HG03108 (cell line): ENCODE data around the gene ACSM5.
"Not testable (repeated sequence)": the region's sequence is repeated elsewhere in the genome, so short reads cannot be mapped to it uniquely, and the experiment has no call there.

Experiments used
- ATAC-seq: cut with Tn5 transposase; IDR thresholded peaks from one replicate; pipeline ENCODE4 v1.9.1; 2021; ENCODE audit warnings: moderate library complexity; ENCODE audit not compliant: unreplicated experiment

ACSM5 gene

GRCh38 chr16:20441859-20442258, 32.5 kb downstream of the ACSM5 start:
- ATAC-seq = not testable (repeated sequence)

DNA sequence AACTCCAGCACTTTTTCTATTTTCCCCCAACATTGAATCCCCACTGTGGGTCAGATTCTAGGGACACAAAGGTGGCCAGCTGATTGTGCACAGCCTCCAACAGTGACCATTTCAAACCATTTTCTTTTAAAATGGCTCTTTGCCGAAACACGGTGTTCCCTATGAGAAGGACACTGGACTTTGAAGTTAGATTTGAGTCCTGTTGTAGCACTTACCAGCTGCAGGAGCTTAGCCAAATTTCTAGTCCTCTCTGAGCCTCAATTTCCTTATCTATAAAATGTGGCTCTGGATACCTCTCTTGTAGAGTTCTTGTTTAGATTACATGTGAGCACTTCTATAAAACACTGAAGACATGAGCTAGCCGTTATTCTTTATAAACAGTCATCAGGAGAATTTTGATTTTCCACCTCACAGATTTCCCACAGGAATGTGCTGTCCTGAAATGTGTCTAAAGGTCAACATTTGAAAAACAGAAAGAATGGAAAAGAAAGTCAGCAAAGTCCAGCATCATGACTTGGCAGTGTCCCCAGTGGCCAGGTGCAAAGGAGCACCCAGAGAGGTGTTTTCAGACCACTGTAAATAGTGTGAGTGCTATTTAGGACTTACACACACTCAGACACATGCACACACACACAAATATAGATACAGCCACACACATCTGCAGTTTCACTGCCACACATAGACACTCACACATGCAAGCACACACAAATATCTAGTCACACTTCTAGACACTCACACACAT, 37.5 kb downstream of the ACSM5 start:
- ATAC-seq = not testable (repeated sequence)

DNA sequence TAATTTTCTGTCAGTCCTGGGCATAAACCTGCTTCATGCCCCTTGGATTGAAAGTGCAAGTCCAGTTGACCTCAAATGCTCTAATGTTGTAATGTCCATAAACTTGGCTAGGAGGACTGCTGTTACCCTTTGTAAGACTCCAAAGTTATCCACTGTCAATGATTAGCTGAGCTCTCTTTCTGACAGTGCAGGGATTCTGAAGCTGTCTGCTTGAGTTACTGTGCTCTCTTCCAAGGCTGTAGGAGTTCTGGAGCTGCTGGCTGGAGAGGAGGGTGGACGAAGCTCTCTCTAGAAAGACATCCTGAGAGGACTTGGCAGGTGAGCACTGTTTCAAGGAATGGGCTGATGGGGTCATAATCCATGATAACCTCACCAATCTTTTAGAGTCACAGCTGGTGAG, 42.0 kb downstream of the ACSM5 start, which contains the start of gene ACSM2A:
ACSM2A (plus strand) TSS at position 158 of the 400 bp plus-strand sequence. CDS start 8,594 bp downstream, outside the sequence.
- ATAC-seq = not testable (repeated sequence)

DNA sequence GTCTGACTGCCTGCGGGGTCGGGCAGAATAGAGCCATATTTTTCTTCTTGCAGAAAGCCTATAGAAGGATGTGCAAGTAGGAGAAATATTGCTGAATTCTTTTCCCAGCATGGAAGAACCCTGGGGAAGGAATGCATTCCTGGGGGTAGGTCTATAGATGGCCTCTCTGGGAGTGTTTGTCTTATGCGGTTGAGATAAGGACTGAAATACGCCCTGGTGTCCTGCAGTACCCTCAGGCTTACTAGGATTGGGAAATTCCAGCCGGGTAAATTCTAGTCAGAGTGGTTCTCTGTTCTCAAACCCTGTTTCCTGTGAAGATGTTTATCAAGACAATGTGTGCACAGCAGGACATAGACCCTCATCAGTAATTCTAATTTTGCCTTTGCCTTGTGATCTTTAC, 44.3 kb downstream of the ACSM5 start:
- ATAC-seq = not testable (repeated sequence)

DNA sequence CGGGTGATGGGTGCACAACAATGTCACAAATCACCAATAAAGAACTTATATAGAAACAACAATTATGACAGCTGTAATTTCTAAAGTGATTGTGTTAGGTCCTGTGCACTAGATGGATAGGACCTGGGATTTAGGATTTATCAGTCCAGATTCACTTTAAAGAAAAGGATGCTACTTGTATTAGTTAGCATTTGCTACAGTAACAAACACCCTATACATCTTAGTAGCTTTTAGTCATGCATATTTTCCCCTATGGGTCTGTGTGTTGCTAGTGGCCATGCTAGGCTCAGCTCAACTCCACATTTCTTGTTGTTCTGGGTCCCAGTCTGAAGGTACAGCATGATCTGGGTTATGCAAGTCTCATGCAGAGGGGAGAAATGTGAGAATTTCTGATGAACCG, 49.9 kb downstream of the ACSM5 start:
- not testable (repeated sequence) for ATAC-seq

DNA sequence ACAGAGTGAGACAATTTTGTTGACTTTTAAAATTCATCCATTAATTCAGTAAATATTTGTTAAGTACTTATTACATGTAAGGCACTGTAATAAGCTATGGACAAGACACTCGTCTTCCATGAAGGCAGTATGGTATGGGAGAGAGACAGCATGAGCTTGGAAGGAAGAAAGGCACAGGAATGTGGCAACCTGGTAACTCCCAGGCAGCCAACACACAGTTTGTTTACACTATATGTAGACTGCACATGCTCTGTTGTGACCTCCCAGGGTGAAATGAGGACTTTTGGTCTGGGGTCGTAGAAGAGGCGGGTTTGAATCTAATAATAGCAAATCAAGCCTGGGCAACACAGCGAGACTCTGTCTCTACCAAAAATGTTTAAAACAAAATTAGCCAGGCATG, 51.0 kb downstream of the ACSM5 start:
- not testable (repeated sequence) for ATAC-seq

- not testable (repeated sequence) for ATAC-seq
Observed at GRCh38 chr16:20468954-20469353, 59.6 kb downstream of the ACSM5 start.

- ATAC-seq = not testable (repeated sequence)
Observed at GRCh38 chr16:20469930-20470329, 60.6 kb downstream of the ACSM5 start.

DNA sequence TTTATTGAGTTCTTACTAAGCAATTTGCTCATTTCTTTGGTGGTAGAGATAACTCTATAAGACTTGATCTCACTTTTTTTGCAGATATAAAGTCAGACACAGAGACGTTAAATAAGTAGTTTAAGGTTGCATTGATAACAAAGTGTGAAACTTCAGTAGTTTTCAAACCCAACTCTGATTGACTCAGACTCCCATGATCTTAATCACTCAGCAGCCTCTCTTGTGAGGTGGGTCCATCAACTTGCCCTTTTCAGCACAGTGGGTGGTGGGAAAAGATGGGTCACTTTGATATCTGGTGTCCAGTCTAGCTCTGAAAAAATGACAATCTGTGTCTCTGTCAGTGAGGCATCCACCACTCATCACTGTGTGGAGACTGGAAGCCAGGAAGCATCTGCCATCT, 61.4 kb downstream of the ACSM5 start:
- ATAC-seq = not testable (repeated sequence)

DNA sequence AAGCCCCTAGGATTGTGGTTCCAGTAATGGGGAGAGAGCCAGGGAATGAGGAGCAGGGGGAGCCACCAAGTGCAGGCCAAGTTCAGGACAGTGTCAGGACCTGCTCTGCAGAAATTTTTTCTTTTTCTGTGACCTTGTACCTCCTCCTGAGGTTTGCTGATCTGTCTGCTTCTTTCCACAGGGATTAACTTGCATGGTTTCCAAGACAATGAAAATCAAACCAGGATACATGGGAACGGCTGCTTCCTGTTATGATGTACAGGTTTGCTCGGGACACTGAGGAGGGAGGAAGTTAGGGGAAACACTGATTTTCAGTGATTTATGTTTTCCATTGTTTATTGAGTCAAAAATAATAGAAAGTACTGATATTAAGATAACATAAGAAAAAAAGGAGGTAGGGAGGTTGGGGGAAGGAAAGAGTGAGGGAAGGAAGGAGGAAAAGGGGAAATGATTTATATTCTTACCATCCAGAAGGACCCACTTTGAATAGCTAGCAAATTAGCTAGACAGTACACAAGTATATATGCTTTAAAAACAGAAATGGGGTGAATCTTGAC, 67.9 kb downstream of the ACSM5 start:
- not testable (repeated sequence) for ATAC-seq

DNA sequence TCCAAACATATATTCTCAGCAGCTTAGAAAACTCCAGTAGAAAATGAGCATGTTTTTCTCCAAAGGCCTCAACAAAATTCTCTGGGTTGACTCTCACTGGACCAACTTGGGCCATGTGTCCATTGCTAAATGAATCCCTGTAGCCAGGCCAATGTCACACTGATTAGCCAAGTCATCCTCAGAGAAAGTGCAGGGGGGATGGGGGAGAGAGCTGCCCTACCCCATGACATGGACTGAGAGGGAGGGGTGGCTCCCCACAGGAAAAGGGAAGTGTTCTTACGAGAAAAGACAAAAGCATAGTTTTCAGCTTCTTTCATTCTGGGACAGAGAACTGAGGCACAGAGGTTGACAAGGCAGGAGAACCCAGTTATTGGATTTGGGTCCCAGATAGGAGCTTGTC, 74.7 kb downstream of the ACSM5 start:
- not testable (repeated sequence) for ATAC-seq

DNA sequence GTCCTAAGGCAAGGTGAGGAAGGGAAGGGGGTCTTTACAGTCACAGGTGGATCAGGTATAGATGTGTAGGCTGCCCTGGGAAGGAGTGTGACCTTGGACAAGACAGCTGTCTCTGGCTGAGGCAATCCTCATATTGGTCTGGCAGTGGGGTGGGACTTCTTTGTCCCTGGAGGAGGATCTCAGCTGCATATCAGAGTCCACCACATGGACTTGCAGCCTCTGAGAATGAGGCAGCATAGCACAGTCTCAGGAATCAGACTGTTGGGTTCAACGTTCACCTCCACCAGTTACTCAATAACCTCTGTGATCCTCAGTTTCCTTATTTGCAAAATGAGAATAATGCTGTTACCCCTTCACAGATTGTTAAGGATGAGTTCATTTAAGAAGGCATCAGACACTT, 75.4 kb downstream of the ACSM5 start:
- ATAC-seq = no peak

- no peak for ATAC-seq
Observed at GRCh38 chr16:20485408-20485807, 76.1 kb downstream of the ACSM5 start.
